NCI-H526 (cell line): ENCODE results near the gene LRPPRC.
"Not testable (repeated sequence)": the region's sequence is repeated elsewhere in the genome, so short reads cannot be mapped to it uniquely, and the experiment has no call there.

Source experiments
- DNase-seq, 2 experiments: peaks; one replicate each; lab custom pipeline; 2025; lab: John Stamatoyannopoulos, UW

The LRPPRC gene

GRCh38 chr2:43977677-43978375 is 18.0 kb downstream of the LRPPRC start:
- DNase-seq = no peak

- DNase-seq = no peak
Observed at GRCh38 chr2:43960921-43961320, 34.9 kb downstream of the LRPPRC start.

DNA sequence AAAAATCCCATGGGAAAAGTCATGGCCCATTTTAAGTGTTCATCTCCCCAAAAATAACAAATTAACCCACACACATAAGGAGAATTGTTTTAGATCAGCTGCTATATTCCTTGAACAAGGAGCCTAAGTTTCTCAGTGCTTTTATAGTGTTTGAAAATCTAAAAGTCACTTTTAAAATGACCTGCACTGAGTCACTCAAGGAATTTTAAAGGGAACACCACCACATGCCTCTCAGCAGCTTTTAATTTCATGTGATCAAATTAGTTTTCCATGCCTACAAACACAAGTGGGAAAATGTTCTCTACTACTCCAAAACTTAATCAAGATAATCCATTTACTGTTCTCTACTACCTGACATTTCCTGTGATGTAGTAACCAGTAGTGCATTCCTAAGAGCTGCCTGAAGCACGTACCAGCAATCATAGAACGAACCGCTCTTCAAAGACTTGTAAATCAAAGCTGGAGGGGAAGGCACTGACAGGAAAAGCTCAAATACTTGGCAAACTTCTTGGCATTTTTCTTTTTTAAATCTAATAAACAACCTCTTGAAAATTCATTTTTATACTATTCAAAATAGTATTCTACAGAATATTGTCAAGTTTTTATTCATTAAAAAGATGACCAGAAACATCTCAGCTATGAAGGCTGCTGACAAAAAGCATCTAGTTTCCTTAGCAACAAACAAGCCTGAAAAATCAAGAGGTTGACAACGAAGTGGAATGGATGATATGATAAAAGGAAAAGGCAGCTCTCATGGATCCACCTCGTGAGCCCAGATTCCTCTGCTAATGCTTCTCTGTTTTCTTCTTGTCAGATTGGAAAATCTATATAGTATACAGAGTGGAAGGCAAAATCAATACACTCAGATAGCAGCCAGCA is 37.2 kb downstream of the LRPPRC start:
- DNase-seq = no peak

DNA sequence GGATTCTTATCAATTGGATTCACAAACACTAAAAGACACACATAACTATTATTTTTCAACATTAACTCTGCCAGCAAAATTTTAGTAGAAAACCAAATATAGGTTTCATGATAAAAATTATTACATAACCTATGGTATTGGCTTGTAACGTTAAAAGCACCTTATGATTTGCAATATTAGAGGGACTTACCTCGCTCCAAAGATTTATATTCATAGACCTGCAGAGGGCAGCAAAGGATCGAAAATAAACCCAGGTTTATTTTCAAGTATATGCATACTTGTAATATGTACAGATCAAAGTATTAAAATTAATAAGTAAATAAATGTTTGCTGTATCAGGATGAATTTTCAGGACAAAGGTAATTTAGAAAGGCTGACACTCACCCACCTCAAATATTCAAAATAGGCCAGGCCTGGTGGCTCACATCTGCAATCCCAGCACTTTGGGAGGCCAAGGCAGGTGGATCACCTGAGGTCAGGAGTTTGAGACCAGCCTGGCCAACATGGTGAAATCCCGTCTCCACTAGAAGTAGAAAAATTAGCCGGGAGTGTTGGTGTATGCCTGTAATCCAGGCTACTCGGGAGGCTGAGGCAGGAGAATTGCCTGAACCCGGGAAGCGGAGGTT is 45.3 kb downstream of the LRPPRC start:
- peak; percentile 42 to 49 for DNase-seq

DNA sequence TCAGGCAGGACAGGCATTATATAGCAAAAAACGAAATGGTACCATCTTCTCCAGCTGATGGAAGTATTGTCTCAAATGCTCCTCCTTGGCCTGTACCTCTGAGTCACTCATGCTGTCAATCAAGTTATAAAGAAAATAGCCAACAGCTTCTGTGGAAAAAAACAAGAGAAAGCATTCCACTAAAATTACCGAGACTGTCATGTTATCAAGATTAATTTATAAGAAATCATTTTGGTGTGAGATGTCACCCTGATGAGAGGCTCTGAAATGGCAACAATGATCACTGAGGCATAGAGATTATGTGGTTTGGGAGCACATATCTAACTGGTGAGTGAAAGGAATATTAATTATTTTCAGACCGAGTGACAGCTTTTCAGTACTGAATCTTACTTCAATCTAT is 47.4 kb downstream of the LRPPRC start:
- no peak for DNase-seq

GRCh38 chr2:43946685-43947084 is 49.1 kb downstream of the LRPPRC start:
- DNase-seq = peak; percentile 35 to 45

DNA sequence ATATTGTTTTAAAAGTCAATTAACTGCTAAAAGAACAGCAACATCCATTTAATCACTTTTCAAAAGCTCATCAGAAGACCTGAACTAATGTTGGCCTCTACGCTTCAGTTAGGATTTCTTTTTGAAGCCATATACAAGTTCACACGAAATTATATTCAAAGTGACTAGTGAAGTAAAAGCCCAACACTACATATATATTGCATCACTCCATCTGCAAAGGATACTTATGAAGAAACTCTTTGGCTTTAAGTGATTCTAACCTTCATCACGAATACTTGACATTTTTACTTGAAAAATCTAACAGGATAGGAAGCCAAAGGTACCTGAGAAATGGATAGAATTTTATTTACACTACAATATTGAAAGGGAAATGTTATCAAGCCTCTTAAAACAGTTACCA is 50.4 kb downstream of the LRPPRC start:
- DNase-seq = no peak

- peak; percentile 97 to 99 for DNase-seq
Observed at GRCh38 chr2:43944915-43945314, 50.9 kb downstream of the LRPPRC start.

GRCh38 chr2:43943809-43944452 is 51.9 kb downstream of the LRPPRC start:
- DNase-seq = peak; percentile 79 to 85

DNA sequence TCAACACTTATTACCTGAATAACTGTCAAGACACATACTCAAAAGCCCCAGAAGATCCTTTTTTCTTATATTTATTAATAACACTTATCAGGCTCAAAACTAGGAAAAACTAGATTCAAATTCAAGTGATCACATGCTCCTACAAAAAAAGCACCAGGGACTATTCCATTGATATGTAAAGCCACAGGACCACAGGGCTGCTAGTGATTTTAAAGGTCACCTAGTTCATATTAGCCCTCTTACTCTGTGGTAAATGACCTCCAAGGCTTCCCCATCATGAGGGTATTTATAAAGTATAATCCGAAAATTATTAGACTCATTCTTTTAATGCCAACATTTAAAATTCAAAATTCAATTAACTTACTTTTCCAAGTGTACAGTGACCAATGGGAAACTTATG is 52.5 kb downstream of the LRPPRC start:
- no peak for DNase-seq

DNA sequence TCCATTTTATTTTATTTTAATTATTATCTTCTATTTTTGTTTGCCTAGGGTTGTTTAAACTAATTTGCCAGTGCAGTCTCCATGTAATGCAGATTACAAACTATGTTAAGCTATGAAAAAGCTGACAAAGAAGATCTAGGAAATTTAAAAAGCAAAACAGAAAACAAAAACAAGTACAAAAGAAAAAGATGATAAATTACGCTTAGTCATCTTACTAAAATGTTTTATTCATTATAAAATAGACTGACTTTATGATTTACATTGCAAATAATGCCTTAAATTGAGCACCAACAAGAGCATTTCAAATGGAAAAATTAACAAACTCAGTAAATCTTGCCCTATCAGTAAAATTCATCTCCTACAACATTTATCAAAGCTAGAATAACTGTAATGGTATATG is 52.9 kb downstream of the LRPPRC start:
- no peak for DNase-seq

DNA sequence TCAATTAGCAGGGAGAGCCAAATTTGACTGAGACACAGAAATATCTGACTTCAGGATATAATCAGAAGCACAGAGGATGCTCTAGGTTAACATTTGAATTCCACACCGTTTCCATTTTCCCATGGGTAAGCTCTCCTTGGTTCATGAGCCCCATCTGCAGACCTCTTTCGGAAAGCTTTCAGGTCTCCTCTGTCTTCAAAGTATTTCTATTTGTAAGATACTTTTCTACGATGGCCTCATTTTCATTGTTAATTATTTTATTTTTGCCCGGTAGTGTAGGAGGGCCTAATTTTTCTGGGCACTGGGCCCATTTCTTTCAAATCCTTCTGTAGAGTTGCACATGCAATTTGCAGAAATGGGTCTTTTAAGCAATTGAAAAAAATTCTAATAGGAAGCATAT is 53.8 kb downstream of the LRPPRC start:
- no peak for DNase-seq

- no peak for DNase-seq
Observed at GRCh38 chr2:43941359-43941758, 54.4 kb downstream of the LRPPRC start.

GRCh38 chr2:43939695-43940256 is 56.0 kb downstream of the LRPPRC start:
- no peak for DNase-seq

DNA sequence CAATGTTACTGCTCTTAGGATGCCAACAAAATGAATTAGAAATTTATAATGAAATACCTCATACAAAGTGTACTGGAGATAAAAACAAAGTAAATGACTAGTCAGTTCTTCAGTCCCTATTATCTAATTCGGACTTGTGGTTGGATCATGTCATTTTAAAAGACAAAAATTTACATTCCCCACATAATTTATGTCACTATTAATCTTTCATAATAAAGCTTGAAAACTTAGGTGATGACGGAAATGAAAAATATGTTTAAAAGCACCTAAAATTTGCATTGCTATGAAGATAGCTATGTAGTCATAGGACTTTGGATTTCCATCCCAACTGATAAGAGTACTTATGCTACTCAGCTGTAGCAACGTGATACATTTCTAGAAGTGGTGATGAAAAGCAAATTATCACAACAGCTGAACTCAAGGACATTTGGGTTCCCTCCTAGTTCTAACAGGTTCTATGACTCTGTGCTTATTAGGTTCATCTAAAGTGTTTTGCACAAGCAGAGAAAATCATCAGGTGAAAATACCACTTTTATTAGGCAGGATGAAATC is 58.4 kb downstream of the LRPPRC start:
- peak in 1 of 2 experiments; percentile 5 for DNase-seq

DNA sequence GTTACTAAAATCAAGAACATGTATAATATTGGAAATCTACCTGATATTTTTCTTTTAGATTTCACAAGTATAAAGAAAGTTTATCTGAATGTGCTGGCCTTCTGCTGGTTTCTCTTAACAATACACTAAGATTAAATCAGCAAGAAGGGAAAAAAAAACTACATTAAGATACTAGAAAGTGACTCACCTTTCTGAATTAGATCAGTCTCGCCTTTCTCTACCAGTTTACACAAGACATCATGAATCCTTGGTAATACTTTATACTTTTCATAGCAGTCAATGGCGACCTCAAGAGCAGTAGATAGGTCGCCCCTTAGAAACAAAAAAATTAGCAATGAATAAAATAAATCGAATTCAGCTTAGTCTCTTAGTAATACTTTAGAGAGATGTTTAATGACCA is 61.2 kb downstream of the LRPPRC start:
- no peak for DNase-seq

DNA sequence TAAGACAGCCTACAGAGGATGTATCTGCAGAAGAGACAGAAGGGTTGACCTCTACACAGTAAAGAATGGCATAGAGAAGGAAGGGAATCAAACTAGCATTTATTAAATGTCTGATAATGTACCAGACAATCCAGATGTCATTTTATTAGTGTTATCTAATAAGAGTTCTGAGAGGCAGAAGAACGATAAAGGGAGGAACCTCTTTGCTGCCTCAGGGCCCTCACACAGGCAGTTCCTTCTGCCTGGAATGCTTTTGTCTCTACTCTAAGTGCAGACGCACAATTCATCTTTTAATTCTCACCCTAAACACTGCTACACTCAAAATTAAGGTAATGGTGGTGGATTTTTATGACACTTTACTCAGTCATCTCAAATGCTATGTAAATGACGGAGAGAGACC is 64.5 kb downstream of the LRPPRC start:
- no peak for DNase-seq

DNA sequence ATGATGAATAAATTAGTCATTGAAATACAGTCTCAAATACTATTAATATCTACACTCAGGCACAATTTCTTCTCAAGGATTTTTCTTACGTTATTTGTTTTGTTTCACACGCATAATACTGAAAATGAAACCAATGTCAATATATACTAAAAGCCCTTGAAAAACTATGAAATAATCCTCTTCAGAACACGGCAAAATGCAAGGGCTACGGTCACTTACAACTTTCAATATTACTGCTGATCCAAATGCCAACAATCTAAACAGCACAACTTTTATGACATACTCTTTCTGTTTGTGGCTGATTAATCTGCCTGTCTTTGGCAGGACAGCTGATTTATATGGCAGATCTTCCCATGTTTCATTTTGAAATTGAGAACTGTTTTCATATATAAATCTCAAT is 68.3 kb downstream of the LRPPRC start:
- DNase-seq = no peak

GRCh38 chr2:43925431-43925830 is 70.4 kb downstream of the LRPPRC start:
- no peak for DNase-seq

- DNase-seq = no peak
Observed at GRCh38 chr2:43924463-43924862, 71.3 kb downstream of the LRPPRC start.

DNA sequence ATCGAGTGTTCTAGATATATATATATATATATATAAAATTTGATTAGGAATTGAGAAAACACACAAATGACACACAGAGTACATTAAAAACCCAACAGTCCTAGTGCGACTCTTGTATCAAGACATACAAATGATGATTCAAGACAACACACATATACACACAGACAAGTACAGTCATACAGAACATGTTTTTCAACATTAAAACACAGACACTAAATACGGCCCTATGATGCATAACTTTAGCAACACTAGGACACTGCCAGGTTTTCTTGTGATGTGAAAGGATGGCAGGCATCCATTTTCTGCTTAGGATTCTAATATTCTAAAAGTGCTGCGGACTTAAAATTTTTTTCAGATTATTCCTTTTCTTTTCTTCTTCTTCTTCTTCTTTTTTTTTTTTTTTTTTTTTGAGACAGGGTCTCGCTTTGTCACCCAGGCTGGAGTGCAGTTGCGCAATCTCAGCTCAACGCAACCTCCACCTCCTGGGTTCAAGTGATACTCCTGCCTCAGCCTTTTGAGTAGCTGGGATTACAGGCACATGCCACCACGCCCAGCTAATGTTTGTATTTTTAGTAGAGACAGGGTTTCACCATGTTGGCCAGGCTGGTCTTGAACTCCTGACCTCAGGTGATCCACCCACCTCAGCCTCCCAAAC is 84.5 kb downstream of the LRPPRC start:
- not testable (repeated sequence) for DNase-seq
